Esophagus squamous epithelium (tissue), 4 donors: ENCODE results near the gene UIMC1.

Experiments
- POLR2A ChIP-seq, 4 donors: fragments of 450-650 bp; IDR thresholded peaks; one replicate each; pipeline ENCODE4 v1.6.1; 2017; ENCODE audit warnings: antibody characterized with exemption in 4 of 4, mild to moderate bottlenecking in 4 of 4, moderate library complexity in 3 of 4
- TF ChIP-seq, protein P1 (sequence below), 6 experiments: fragments of 450-650 bp in 4 of 6; fragments of 200-600 bp in 2 of 6; sonication (generic) in 2 of 6; IDR thresholded peaks; one replicate each; pipeline ENCODE4 v1.5.1; 2016 to 2019; ENCODE audit warnings: antibody characterized with exemption in 6 of 6, mild to moderate bottlenecking in 4 of 6, moderate library complexity in 4 of 6

DNA sequence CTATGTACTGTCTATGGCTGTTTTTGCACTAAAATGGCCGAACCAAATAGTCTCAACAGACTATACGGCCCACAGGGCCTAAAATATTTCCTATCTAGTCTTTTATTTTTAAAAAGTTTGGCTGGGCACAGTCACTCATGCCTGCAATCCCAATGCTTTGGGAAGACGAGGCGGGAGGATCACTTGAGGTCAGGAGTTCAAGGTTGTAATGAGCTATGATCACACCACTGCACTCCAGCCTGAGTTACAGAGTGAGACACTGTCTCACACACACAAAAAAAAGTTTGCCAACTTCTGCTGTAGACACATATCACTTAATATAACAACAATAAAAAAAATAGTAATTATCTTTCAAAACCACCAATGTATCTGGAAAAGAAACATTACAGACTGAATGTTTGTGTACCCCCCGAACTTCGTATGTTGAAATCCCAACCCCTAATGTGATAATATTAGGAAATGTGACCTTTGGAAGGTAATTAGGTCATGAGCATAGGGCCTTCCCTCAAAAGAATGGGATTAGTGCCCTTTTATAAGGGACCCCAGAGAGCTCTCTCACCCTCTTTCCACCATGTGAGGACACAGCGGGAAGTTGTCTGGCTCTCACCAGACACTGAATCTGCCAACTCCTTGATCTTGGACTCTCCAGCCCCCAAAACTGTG lies 53.9 kb downstream of the UIMC1 start:
- TF ChIP-seq POLR2A (IDR thresholded peaks at IDR 0.05) = no peak
- TF ChIP-seq, protein P1, sequence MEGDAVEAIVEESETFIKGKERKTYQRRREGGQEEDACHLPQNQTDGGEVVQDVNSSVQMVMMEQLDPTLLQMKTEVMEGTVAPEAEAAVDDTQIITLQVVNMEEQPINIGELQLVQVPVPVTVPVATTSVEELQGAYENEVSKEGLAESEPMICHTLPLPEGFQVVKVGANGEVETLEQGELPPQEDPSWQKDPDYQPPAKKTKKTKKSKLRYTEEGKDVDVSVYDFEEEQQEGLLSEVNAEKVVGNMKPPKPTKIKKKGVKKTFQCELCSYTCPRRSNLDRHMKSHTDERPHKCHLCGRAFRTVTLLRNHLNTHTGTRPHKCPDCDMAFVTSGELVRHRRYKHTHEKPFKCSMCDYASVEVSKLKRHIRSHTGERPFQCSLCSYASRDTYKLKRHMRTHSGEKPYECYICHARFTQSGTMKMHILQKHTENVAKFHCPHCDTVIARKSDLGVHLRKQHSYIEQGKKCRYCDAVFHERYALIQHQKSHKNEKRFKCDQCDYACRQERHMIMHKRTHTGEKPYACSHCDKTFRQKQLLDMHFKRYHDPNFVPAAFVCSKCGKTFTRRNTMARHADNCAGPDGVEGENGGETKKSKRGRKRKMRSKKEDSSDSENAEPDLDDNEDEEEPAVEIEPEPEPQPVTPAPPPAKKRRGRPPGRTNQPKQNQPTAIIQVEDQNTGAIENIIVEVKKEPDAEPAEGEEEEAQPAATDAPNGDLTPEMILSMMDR (IDR thresholded peaks at IDR 0.05) = no peak
